PC-9 (cell line): Measurements from ENCODE around the gene RAD51D. TPM values are rescaled to one million over a fixed set of nuclear protein-coding genes. Genes with fewer than 3 reads are reported as not detected.
A peak's percentile ranks its signal among the peaks of the same experiment; 100 is the strongest.

Experiments
- BruUV-seq: library from RNA; stranded (reverse); fragments of 400-500 nt; replicated peaks from 2 replicates; lab custom pipeline; 2021; lab: Mats Ljungman, UMichigan
- CTCF ChIA-PET: fragments of 300-600 bp; sonication (Branson Sonifier 250); formaldehyde crosslinking; loops from one replicate; lab custom pipeline; 2022; ENCODE audit warnings: antibody characterized with exemption; lab: Charles Lee
- POLR2A ChIA-PET: fragments of 300-600 bp; sonication (Branson Sonifier 250); formaldehyde crosslinking; loops from one replicate; lab custom pipeline; 2022; ENCODE audit warnings: antibody characterized with exemption; ENCODE audit not compliant: unreplicated experiment; lab: Charles Lee
- DNase-seq, 2 experiments: peaks; one replicate each; pipeline versions ENCODE4 v3.0.0 to v3.0.0-alpha.2; 2015 to 2022; ENCODE audit warnings: mixed read lengths in 1 of 2
- H2AFZ ChIP-seq: fragments of 200-600 bp; sonication (generic); 2 replicates; pipeline ENCODE4 v1.8.1; 2017; ENCODE audit warnings: antibody characterized with exemption
- H3F3A ChIP-seq: fragments of 200-600 bp; sonication (generic); 2 replicates; pipeline ENCODE4 v1.8.1; 2017; ENCODE audit warnings: antibody characterized with exemption, mild to moderate bottlenecking, low read depth; ENCODE audit not compliant: insufficient read depth
- H3K27ac ChIP-seq: fragments of 200-600 bp; sonication (generic); 2 replicates; pipeline ENCODE4 v1.6.1; 2016; ENCODE audit warnings: mixed run types
- H3K27me3 ChIP-seq: fragments of 200-600 bp; sonication (generic); 2 replicates; pipeline ENCODE4 v1.6.1; 2016; ENCODE audit warnings: low read depth, mixed run types; ENCODE audit not compliant: insufficient read depth
- H3K36me3 ChIP-seq: fragments of 200-600 bp; sonication (generic); 2 replicates; pipeline ENCODE4 v1.6.1; 2016; ENCODE audit warnings: low read depth, mixed run types
- H3K4me1 ChIP-seq: fragments of 200-600 bp; sonication (generic); replicated peaks from 2 replicates; pipeline ENCODE4 v1.6.1; 2016; ENCODE audit warnings: mixed run types; ENCODE audit not compliant: insufficient read depth
- H3K4me2 ChIP-seq: fragments of 200-600 bp; sonication (generic); 2 replicates; pipeline ENCODE4 v1.6.1; 2017; ENCODE audit warnings: mixed run types
- H3K4me3 ChIP-seq: fragments of 200-600 bp; sonication (generic); 2 replicates; pipeline ENCODE4 v1.6.1; 2016; ENCODE audit warnings: mixed run types
- H3K79me2 ChIP-seq: fragments of 200-600 bp; sonication (generic); 2 replicates; pipeline ENCODE4 v1.6.1; 2017; ENCODE audit warnings: low read depth, mixed run types
- H3K9me2 ChIP-seq: fragments of 200-600 bp; sonication (generic); 2 replicates; pipeline ENCODE4 v1.8.1; 2017; ENCODE audit warnings: mild to moderate bottlenecking; ENCODE audit not compliant: insufficient read depth
- H3K9me3 ChIP-seq: fragments of 200-600 bp; sonication (generic); 2 replicates; pipeline ENCODE4 v1.8.1; 2016; ENCODE audit warnings: low read depth; ENCODE audit not compliant: insufficient read depth
- H4K20me1 ChIP-seq: fragments of 200-600 bp; sonication (generic); 2 replicates; pipeline ENCODE4 v1.8.1; 2017; ENCODE audit not compliant: insufficient read depth
- EZH2 ChIP-seq: fragments of 200-600 bp; sonication (generic); IDR thresholded peaks from 2 replicates; pipeline ENCODE4 v1.8.0; 2017; ENCODE audit warnings: antibody characterized with exemption, low read depth
- intact Hi-C: fragments of 100-400 bp; cut with micrococcal nuclease; formaldehyde crosslinking; loops from one replicate; pipeline ENCODE4 v1.10.0; 2022; ENCODE audit not compliant: unreplicated experiment
- total RNA-seq: library from RNA; stranded (reverse); gene quantifications from 2 replicates; pipeline ENCODE4 v1.2.3, GENCODE V29; 2021
- TF ChIP-seq, protein P1 (sequence below): fragments of 200-600 bp; sonication (generic); conservative IDR thresholded peaks from 2 replicates; pipeline ENCODE4 v1.6.1; 2017; ENCODE audit warnings: mixed run types, antibody characterized with exemption, mild to moderate bottlenecking, moderate library complexity

RAD51D gene
- total RNA-seq, 1 experiment from 2014 or later: 7.8 TPM

DNA sequence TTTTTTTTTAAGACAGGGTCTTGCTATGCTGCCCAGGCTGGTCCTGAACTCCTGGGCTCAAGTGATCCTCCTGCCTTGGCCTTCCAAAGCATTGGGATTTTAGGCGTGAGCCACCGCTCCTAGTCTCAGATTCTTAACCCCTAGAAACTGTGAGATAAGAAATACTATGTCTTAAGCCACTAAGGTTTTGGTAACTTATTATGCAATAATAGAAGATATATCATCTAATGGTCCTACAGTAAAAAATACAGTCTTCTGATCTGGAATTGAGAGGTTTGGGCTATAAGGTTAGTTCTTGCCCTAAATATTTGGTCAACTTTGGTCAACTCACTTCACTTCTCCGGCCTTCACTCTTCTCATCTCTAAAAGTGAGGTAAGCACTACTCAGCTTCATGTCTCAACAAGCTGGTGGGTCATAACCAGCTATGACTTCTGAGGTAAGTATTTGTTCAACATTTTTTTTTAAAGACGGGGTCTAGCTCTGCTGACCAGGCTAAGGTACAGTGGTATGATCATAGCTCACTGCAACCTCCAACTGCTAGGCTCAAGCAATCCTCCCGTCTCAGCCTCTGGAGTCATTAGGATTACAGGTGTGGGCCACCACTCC is 14.7 kb downstream of the RAD51D start:
- TF ChIP-seq EZH2: no peak
- TF ChIP-seq, protein P1, sequence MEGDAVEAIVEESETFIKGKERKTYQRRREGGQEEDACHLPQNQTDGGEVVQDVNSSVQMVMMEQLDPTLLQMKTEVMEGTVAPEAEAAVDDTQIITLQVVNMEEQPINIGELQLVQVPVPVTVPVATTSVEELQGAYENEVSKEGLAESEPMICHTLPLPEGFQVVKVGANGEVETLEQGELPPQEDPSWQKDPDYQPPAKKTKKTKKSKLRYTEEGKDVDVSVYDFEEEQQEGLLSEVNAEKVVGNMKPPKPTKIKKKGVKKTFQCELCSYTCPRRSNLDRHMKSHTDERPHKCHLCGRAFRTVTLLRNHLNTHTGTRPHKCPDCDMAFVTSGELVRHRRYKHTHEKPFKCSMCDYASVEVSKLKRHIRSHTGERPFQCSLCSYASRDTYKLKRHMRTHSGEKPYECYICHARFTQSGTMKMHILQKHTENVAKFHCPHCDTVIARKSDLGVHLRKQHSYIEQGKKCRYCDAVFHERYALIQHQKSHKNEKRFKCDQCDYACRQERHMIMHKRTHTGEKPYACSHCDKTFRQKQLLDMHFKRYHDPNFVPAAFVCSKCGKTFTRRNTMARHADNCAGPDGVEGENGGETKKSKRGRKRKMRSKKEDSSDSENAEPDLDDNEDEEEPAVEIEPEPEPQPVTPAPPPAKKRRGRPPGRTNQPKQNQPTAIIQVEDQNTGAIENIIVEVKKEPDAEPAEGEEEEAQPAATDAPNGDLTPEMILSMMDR: no peak
- intact Hi-C loops: no loop called here
- H3F3A ChIP-seq: no peaks in the 10 kb centered on the region
- H3K9me3 ChIP-seq: no peaks in the 10 kb centered on the region
- no peak overlapping the region for H3K27ac ChIP-seq
- POLR2A ChIA-PET: no interaction called here
- CTCF ChIA-PET: no interaction called here
- H3K4me2 ChIP-seq: no peak overlapping the region
- peaks cover 7% of the 10 kb centered on the region; the same call in 1 of the 2 replicates for H3K4me1 ChIP-seq
- no peak overlapping the region for H3K4me3 ChIP-seq
- no peaks in the 10 kb centered on the region for H3K27me3 ChIP-seq
- H3K36me3 ChIP-seq: no peaks in the 10 kb centered on the region
- H3K9me2 ChIP-seq: no peaks in the 10 kb centered on the region
- no peak overlapping the region for H2AFZ ChIP-seq
- no peaks in the 10 kb centered on the region; the same call in 1 of the 2 replicates for H4K20me1 ChIP-seq
- no TSS peak for BruUV-seq
- no peaks in the 10 kb centered on the region for H3K79me2 ChIP-seq
- no peak for DNase-seq

- POLR2A ChIA-PET: interaction anchor here (0.6 kb wide), 1 partner anchor 264 kb away, joined by 15 read pairs; no protein-coding TSS in a partner anchor
- Histone ChIP-seq H3K9me2 (no peaks in the 10 kb centered on the region), H3K27ac (no peak overlapping the region), H3K4me1 (peaks cover 7% of the 10 kb centered on the region; the same call in 1 of the 2 replicates), H3K79me2 (no peaks in the 10 kb centered on the region), H4K20me1 (no peaks in the 10 kb centered on the region), H2AFZ (no peak overlapping the region), H3K4me2 (no peak overlapping the region), H3K36me3 (no peaks in the 10 kb centered on the region), H3K9me3 (no peaks in the 10 kb centered on the region), H3K27me3 (no peaks in the 10 kb centered on the region), H3K4me3 (no peak overlapping the region), H3F3A (no peaks in the 10 kb centered on the region)
- peak; percentile 63 to 74 for DNase-seq
- CTCF ChIA-PET: no interaction called here
- intact Hi-C loops: no loop called here
- TF ChIP-seq EZH2: no peak
- TF ChIP-seq, protein P1: no peak
- no TSS peak for BruUV-seq
Observed at GRCh38 chr17:35103271-35103670, 16.4 kb downstream of the RAD51D start.

DNA sequence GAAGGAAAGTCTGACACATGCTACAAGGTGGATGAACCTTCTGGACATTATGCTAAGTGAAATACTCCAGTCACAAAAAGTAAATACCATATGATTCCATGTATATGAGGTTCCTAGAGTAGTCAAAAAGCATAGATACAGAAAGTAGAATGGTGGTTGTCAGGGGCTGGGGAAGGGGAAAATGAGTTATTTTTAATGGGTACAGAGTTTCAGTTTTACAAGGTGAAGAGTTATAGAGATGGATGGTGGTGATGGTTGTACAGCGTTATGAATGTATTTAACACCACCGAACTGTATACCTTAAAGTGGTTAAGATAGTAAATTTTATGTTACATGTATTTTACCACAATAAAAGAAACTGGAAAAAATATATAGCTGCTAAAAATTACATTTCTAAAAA is 17.9 kb downstream of the RAD51D start:
- H2AFZ ChIP-seq: no peak overlapping the region
- no peaks in the 10 kb centered on the region for H4K20me1 ChIP-seq
- no peak overlapping the region for H3K4me3 ChIP-seq
- BruUV-seq: no TSS peak
- DNase-seq: no peak
- peaks cover 7% of the 10 kb centered on the region; the same call in 1 of the 2 replicates for H3K4me1 ChIP-seq
- POLR2A ChIA-PET: no interaction called here
- H3F3A ChIP-seq: no peaks in the 10 kb centered on the region
- no peaks in the 10 kb centered on the region for H3K27me3 ChIP-seq
- no peaks in the 10 kb centered on the region for H3K79me2 ChIP-seq
- H3K27ac ChIP-seq: no peak overlapping the region
- no peaks in the 10 kb centered on the region for H3K9me2 ChIP-seq
- TF ChIP-seq, protein P1: no peak
- TF ChIP-seq EZH2: no peak
- no peaks in the 10 kb centered on the region for H3K9me3 ChIP-seq
- CTCF ChIA-PET: no interaction called here
- H3K4me2 ChIP-seq: no peak overlapping the region
- H3K36me3 ChIP-seq: no peaks in the 10 kb centered on the region
- intact Hi-C loops: no loop called here
